HFFc6 (cell line): ENCODE results near the gene BRPF1. TPM values are rescaled to one million over a fixed set of nuclear protein-coding genes. Genes with fewer than 3 reads are reported as not detected.

Source experiments
- DNase-seq: peaks from one replicate; pipeline ENCODE4 v3.0.0-alpha.2; 2018
- H3K27ac Mint-ChIP-seq: 2 replicates; pipeline ENCODE4 v1.8.0; 2020; ENCODE audit warnings: mild to moderate bottlenecking, mixed read lengths
- H3K27me3 Mint-ChIP-seq: 2 replicates; pipeline ENCODE4 v1.8.0; 2021; ENCODE audit warnings: mild to moderate bottlenecking, moderate library complexity, mixed read lengths; ENCODE audit not compliant: insufficient read depth
- H3K36me3 Mint-ChIP-seq: 2 replicates; pipeline ENCODE4 v1.8.0; 2021; ENCODE audit warnings: low read depth, mixed read lengths
- H3K4me1 Mint-ChIP-seq: 2 replicates; pipeline ENCODE4 v1.8.0; 2020; ENCODE audit warnings: low read depth, mixed read lengths
- H3K4me3 Mint-ChIP-seq: 2 replicates; pipeline ENCODE4 v1.8.0; 2020; ENCODE audit warnings: mild to moderate bottlenecking, moderate library complexity, mixed read lengths
- H3K9me3 Mint-ChIP-seq: 2 replicates; pipeline ENCODE4 v1.8.0; 2020; ENCODE audit warnings: mild to moderate bottlenecking, mixed read lengths
- CTCF ChIP-seq: fragments of 200-600 bp; sonication (generic); IDR thresholded peaks from 2 replicates; pipeline ENCODE4 v1.5.0; 2021; ENCODE audit warnings: antibody characterized with exemption, mild to moderate bottlenecking
- total RNA-seq, 6 experiments: library from RNA; stranded (reverse); fragmentation: NEBNext Ultra II Directional; extraction: Animal tissue kit (Norgen Biotek cat#: 25700); gene quantifications; 2 replicates in 1 of 6; 3 replicates in 5 of 6; pipeline ENCODE4 v1.2.3, GENCODE V29; 2021

BRPF1 gene
- total RNA-seq, 6 experiments from 2014 or later: 14.4 to 18.4 (median 17.1) TPM

GRCh38 chr3:9686050-9686550, 45.4 kb upstream of the BRPF1 start:
- TF ChIP-seq CTCF: no peak
- DNase-seq: no peak
- Mint-ChIP-seq H3K27ac (no peak overlapping the region), H3K4me3 (no peak overlapping the region), H3K4me1 (no peaks in the 10 kb centered on the region; the same call in 1 of the 2 replicates), H3K27me3 (no peaks in the 10 kb centered on the region; the same call in 1 of the 2 replicates), H3K36me3 (peaks cover 11% of the 10 kb centered on the region), H3K9me3 (no peaks in the 10 kb centered on the region)

- H3K9me3 Mint-ChIP-seq: no peaks in the 10 kb centered on the region
- no peak overlapping the region for H3K4me3 Mint-ChIP-seq
- no peak for TF ChIP-seq CTCF
- DNase-seq: no peak
- no peak overlapping the region for H3K27ac Mint-ChIP-seq
- peaks cover 6% of the 10 kb centered on the region for H3K4me1 Mint-ChIP-seq
- peaks cover 9% of the 10 kb centered on the region for H3K36me3 Mint-ChIP-seq
- H3K27me3 Mint-ChIP-seq: peaks cover 2% of the 10 kb centered on the region
Observed at GRCh38 chr3:9686703-9687102, 44.8 kb upstream of the BRPF1 start.

GRCh38 chr3:9687514-9687913, 44.0 kb upstream of the BRPF1 start:
- peaks cover 9% of the 10 kb centered on the region for H3K36me3 Mint-ChIP-seq
- DNase-seq: no peak
- no peak overlapping the region for H3K4me3 Mint-ChIP-seq
- no peaks in the 10 kb centered on the region for H3K9me3 Mint-ChIP-seq
- peaks cover 13% of the 10 kb centered on the region for H3K4me1 Mint-ChIP-seq
- peaks cover 2% of the 10 kb centered on the region for H3K27me3 Mint-ChIP-seq
- TF ChIP-seq CTCF: no peak
- H3K27ac Mint-ChIP-seq: no peak overlapping the region

- Mint-ChIP-seq H3K4me3 (no peak overlapping the region), H3K4me1 (peaks cover 13% of the 10 kb centered on the region), H3K9me3 (no peaks in the 10 kb centered on the region), H3K36me3 (peaks cover 9% of the 10 kb centered on the region), H3K27ac (no peak overlapping the region; the same call in 1 of the 2 replicates), H3K27me3 (peaks cover 2% of the 10 kb centered on the region)
- DNase-seq: no peak
- TF ChIP-seq CTCF: no peak
Observed at GRCh38 chr3:9688961-9689360, 42.6 kb upstream of the BRPF1 start.

GRCh38 chr3:9689757-9690156, 41.8 kb upstream of the BRPF1 start:
- Mint-ChIP-seq H3K27me3 (peaks cover 2% of the 10 kb centered on the region), H3K36me3 (peaks cover 9% of the 10 kb centered on the region)

More at GRCh38 chr3:9689757-9690156, 41.8 kb upstream of the BRPF1 start:
- Mint-ChIP-seq H3K27ac (no peak overlapping the region), H3K9me3 (no peaks in the 10 kb centered on the region), H3K4me1 (peaks cover 13% of the 10 kb centered on the region), H3K4me3 (no peak overlapping the region)
- no peak for TF ChIP-seq CTCF
- DNase-seq: no peak
